T47D (cell line): ENCODE results near the gene ZNF497.
"Not testable (repeated sequence)": the region's sequence is repeated elsewhere in the genome, so short reads cannot be mapped to it uniquely, and the experiment has no call there.

ENCODE experiments used
- DNase-seq, 2 experiments: peaks; one replicate each; pipeline versions ENCODE4 v3.0.0 to v3.0.0-alpha.2; 2011 to 2012; ENCODE audit warnings: low read depth in 1 of 2, low spot score in 1 of 2
- JUND ChIP-seq: IDR thresholded peaks from 2 replicates; pipeline ENCODE4 v1.6.1; 2012; ENCODE audit warnings: low read depth
- in situ Hi-C: cut with HindIII; loops from 2 replicates; pipeline ENCODE4 v1.10.0; 2016; ENCODE audit warnings: low sequenced_read_pairs, low pct_unique_long_range_greater_than_20kb

ZNF497 gene

GRCh38 chr19:58386576-58387337, 24.2 kb upstream of the ZNF497 start, which contains the start of gene RPS5:
Gene RPS5 (plus strand): TSS chr19:58387269. CDS start chr19:58388138, 869 bp downstream.
- 0 out of 2 replicates have a peak, but pooled peaks have one; percentile 9 for TF ChIP-seq JUND
- peak; percentile 92 to 97 for DNase-seq
- in situ Hi-C loops, result no loop called here

GRCh38 chr19:58385891-58386575, 23.5 kb upstream of the ZNF497 start:
- in situ Hi-C loops, result no loop called here
- DNase-seq, result no peak

GRCh38 chr19:58385313-58385890, 22.9 kb upstream of the ZNF497 start:
- no peak for TF ChIP-seq JUND
- in situ Hi-C loops, result no loop called here
- no peak for DNase-seq

More at GRCh38 chr19:58385891-58386575, 23.5 kb upstream of the ZNF497 start:
- TF ChIP-seq JUND, result no peak

GRCh38 chr19:58382997-58383603, 20.5 kb upstream of the ZNF497 start:
- in situ Hi-C loops, result no loop called here
- DNase-seq, result no peak
- no peak for TF ChIP-seq JUND

- DNase-seq, result no peak
- in situ Hi-C loops, result no loop called here
- no peak for TF ChIP-seq JUND
Measured at GRCh38 chr19:58381460-58382212, 19.1 kb upstream of the ZNF497 start.

- peak; percentile 88 to 100 for DNase-seq
- in situ Hi-C loops, result no loop called here
- TF ChIP-seq JUND, result no peak
Measured at GRCh38 chr19:58380662-58381459, 18.3 kb upstream of the ZNF497 start, which contains the start of gene ZNF837. Gene ZNF837 (minus strand): TSS chr19:58381030. CDS start chr19:58369332, 11,698 bp downstream.

- no peak for DNase-seq
- no peak for TF ChIP-seq JUND
- in situ Hi-C loops, result no loop called here
Measured at GRCh38 chr19:58380037-58380661, 17.6 kb upstream of the ZNF497 start.

- no peak for TF ChIP-seq JUND
- in situ Hi-C loops, result no loop called here
- no peak for DNase-seq
Measured at GRCh38 chr19:58379246-58379645, 16.7 kb upstream of the ZNF497 start.

GRCh38 chr19:58376724-58377123, 14.2 kb upstream of the ZNF497 start:
- in situ Hi-C loops, DNase-seq: not testable (repeated sequence)

GRCh38 chr19:58374200-58374599, 11.6 kb upstream of the ZNF497 start:
- no peak for DNase-seq
- in situ Hi-C loops, result no loop called here
- no peak for TF ChIP-seq JUND
